Fibroblast of villous mesenchyme (primary cell): ENCODE results near the gene GRIK1. TPM values are rescaled to one million over a fixed set of nuclear protein-coding genes. Genes with fewer than 3 reads are reported as not detected.

Experiments
- DNase-seq: peaks from one replicate; pipeline ENCODE4 v3.0.0-alpha.2; 2010; ENCODE audit warnings: low read depth
- H3K4me3 ChIP-seq: 2 replicates; pipeline ENCODE4 v1.5.1; 2011; ENCODE audit warnings: low read depth, mild to moderate bottlenecking, low read length
- CTCF ChIP-seq: IDR thresholded peaks from 2 replicates; pipeline ENCODE4 v1.5.1; 2012; ENCODE audit warnings: low read depth, mild to moderate bottlenecking, low read length; ENCODE audit not compliant: insufficient read depth
- total RNA-seq: library from RNA; depleted of rRNA; stranded (reverse); fragments of >200 nt; gene quantifications from 2 replicates; pipeline ENCODE4 v1.2.3, GENCODE V29; 2012

Gene GRIK1
- total RNA-seq, 1 donor: under 0.01 TPM

- TF ChIP-seq CTCF: no peak
- H3K4me3 ChIP-seq: no peak overlapping the region
- DNase-seq: no peak
These were observed 262.5 kb downstream of the GRIK1 start for GRCh38 chr21:29677326-29677725.

- no peak for DNase-seq
- no peak for TF ChIP-seq CTCF
- no peak overlapping the region for H3K4me3 ChIP-seq
These were observed 263.4 kb downstream of the GRIK1 start for GRCh38 chr21:29676395-29676794.

- DNase-seq: no peak
- H3K4me3 ChIP-seq: no peak overlapping the region
- TF ChIP-seq CTCF: no peak
These were observed 264.3 kb downstream of the GRIK1 start for GRCh38 chr21:29675451-29675850.

- no peak for DNase-seq
- TF ChIP-seq CTCF: no peak
- H3K4me3 ChIP-seq: no peak overlapping the region
These were observed 265.5 kb downstream of the GRIK1 start for GRCh38 chr21:29674343-29674742.

- no peak for DNase-seq
- TF ChIP-seq CTCF: no peak
- H3K4me3 ChIP-seq: no peak overlapping the region
These were observed 266.6 kb downstream of the GRIK1 start for GRCh38 chr21:29673096-29673610.

- no peak for DNase-seq
- TF ChIP-seq CTCF: no peak
- no peak overlapping the region for H3K4me3 ChIP-seq
These were observed 268.1 kb downstream of the GRIK1 start for GRCh38 chr21:29671728-29672127.

- DNase-seq: no peak
- no peak for TF ChIP-seq CTCF
- no peak overlapping the region for H3K4me3 ChIP-seq
These were observed 269.6 kb downstream of the GRIK1 start for GRCh38 chr21:29670228-29670627.
